Mesodermal cell (in vitro differentiated cells): ENCODE measurements around the gene OR2V2. TPM values are rescaled to one million over a fixed set of nuclear protein-coding genes. Genes with fewer than 3 reads are reported as not detected.
"Not testable (repeated sequence)": the region's sequence is repeated elsewhere in the genome, so short reads cannot be mapped to it uniquely, and the experiment has no call there.

Experiments
- H3K27ac ChIP-seq: 2 replicates; pipeline ENCODE4 v1.7.0; 2013; ENCODE audit warnings: mild to moderate bottlenecking, low read depth, low read length, moderate library complexity; ENCODE audit not compliant: severe bottlenecking
- H3K36me3 ChIP-seq: 2 replicates; pipeline ENCODE4 v1.7.1; 2013; ENCODE audit warnings: mild to moderate bottlenecking, low read length, moderate library complexity; ENCODE audit not compliant: control insufficient read depth, insufficient read depth
- H3K4me1 ChIP-seq: one replicate; pipeline ENCODE4 v1.7.1; 2013; ENCODE audit warnings: mild to moderate bottlenecking, low read length; ENCODE audit not compliant: insufficient read depth, control insufficient read depth, poor library complexity, severe bottlenecking
- H3K4me3 ChIP-seq: 2 replicates; pipeline ENCODE4 v1.7.0; 2013; ENCODE audit warnings: low read length, control low read depth, mild to moderate bottlenecking; ENCODE audit not compliant: insufficient read depth, poor library complexity, severe bottlenecking; ENCODE audit errors: extremely low read depth
- H3K9me3 ChIP-seq: 2 replicates; pipeline ENCODE4 v1.7.1; 2013; ENCODE audit warnings: mild to moderate bottlenecking, low read length, moderate library complexity; ENCODE audit not compliant: control insufficient read depth
- WGBS, 2 experiments: methylation state at CpG; one replicate each; pipeline ENCODE4 v1.1.5; 2013; ENCODE audit warnings: missing lambda C conversion rate in 2 of 2; ENCODE audit not compliant: insufficient coverage in 2 of 2; 5-methylcytosine and 5-hydroxymethylcytosine counted together
- polyA plus RNA-seq, 2 experiments: library from polyadenylated mRNA; stranded (reverse); fragments of 50-300 nt; gene quantifications; one replicate each; pipeline ENCODE4 v1.2.3, GENCODE V29; 2013

OR2V2 gene, protein sequence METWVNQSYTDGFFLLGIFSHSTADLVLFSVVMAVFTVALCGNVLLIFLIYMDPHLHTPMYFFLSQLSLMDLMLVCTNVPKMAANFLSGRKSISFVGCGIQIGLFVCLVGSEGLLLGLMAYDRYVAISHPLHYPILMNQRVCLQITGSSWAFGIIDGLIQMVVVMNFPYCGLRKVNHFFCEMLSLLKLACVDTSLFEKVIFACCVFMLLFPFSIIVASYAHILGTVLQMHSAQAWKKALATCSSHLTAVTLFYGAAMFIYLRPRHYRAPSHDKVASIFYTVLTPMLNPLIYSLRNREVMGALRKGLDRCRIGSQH
- polyA plus RNA-seq (2013, experiment 1 of 2): not detected
- not detected for polyA plus RNA-seq (2013, experiment 2 of 2)

DNA sequence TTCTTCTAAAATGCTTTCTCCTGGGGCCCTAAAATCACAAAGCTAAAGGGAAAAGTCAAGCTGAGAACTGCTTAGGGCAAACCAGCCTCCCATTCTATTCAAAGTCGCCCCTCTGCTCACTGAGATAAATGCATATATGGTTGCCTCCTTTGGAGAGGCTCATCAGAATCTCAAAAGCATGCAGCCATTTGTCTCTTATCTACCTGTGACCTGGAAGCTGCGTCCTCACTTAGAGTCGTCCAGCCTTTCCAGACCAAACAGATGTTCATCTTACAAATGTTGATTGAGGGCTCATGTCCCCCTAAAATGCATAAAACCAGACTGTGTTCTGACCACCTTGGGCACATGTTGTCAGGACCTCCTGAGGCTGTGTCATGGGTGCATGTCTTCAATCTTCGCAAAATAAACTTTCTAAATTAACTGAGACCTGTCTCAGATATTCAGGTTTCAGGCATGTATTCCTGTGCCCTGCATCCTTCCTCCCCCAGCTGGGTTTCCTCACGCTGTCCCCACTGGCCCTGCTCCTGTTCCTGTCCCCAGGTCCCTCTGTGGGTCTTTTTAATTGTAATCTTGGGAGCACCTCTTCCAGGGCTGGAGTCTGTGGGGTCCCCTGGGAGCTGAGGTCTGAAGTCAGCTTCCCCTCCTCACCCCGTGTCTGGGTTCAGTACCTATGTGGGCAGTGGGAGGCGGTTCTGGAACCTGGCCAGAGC, at the start of gene OR2V2:
TSS of gene OR2V2 (plus strand) at position 660 of the 710 bp plus-strand sequence. CDS start 7,357 bp downstream, outside the sequence.
- H3K4me1 ChIP-seq, H3K9me3 ChIP-seq, H3K27ac ChIP-seq, H3K36me3 ChIP-seq, H3K4me3 ChIP-seq: not testable (repeated sequence)
- WGBS, 2 experiments: 34 to 44% methylated on average over 3 to 4 of the region's 7 CpGs

DNA sequence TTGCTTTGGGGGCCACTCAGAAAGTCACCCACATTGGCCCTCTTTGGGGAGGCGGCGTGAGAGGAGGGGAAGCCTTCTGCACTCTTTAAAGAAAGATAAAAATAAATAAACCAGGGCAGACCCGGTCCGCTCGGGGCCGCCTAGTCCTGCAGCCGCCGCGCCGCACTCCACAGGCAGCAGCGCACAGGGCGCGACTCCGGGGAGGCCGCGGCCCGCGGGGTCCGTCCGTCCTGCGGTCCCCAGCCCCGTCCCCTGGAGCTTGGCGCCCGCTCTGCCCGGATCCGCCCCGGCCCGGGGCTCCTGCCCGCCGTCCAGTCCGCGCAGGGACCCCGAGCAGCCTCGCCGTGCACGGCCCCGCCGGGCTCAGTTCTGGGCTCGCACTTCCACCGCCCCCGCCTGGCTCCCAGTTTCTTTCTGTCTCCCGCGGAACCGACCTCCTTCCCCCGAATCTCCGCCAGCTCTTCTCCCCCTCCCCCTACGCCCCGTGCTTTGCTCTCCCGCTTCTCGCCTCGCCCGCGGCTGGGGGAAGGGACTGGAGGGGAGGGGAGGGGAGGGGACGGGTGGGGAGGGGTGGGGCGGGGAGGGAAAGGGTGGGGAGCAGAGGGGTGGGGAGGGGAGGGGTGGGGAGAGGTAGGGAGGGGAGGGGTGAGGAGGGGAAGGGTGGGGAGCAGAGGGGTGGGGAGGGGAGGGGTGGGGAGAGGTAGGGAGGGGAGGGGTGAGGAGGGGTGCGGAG, 49.5 kb upstream of the OR2V2 start:
- H3K27ac ChIP-seq, H3K36me3 ChIP-seq: not testable (repeated sequence)

DNA sequence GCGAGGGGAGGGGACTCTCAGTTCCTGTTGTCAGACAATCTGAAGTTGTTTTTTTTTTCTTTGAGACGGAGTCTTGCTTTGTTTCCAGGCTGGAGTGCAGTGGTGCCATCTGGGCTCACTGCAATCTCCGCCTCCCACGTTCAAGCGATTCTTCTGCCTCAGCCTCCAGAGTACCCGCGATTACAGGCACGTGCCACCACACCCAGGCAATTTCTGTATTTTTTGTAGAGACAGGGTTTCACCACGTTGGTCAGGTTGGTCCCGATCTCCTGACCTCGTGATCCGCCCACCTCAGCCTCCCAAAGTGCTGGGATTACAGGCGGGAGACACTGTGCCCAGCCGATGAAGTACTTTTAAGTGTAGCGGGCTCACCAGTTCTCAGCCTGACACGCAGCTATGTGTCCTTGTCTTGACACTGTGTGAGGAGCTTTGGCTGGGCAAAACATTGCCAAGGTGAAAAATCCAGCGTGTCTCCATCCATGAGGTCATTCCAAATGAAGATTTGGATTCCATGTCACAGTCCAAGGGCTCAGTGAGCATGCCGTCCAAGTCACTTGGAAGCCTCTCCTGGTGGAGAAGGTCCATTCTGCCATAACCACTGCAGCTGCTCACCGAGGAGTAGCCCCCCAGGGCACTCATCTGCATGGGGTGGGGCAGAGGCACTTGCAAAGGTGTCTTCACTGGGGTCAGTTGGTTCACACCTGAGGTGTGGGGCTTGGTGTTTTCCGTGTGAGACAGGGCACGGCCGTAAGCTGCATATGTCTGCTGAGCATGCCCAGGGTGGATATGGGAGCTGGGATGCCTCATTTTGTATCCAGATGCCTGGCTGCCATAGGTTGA, 48.4 kb upstream of the OR2V2 start:
- Histone ChIP-seq H3K4me1 (no peaks in the 10 kb centered on the region), H3K4me3 (no peak overlapping the region), H3K36me3 (no peaks in the 10 kb centered on the region), H3K9me3 (no peaks in the 10 kb centered on the region), H3K27ac (no peak overlapping the region)
- 34 to 41% methylated on average over 14 to 17 of the region's 22 CpGs for WGBS, 2 experiments

More for the DNA sequence above, 49.5 kb upstream of the OR2V2 start:
- no CpG with 5 or more reads among the region's 56 CpGs for WGBS, 2 experiments
- H3K9me3 ChIP-seq, H3K4me1 ChIP-seq, H3K4me3 ChIP-seq: not testable (repeated sequence)

DNA sequence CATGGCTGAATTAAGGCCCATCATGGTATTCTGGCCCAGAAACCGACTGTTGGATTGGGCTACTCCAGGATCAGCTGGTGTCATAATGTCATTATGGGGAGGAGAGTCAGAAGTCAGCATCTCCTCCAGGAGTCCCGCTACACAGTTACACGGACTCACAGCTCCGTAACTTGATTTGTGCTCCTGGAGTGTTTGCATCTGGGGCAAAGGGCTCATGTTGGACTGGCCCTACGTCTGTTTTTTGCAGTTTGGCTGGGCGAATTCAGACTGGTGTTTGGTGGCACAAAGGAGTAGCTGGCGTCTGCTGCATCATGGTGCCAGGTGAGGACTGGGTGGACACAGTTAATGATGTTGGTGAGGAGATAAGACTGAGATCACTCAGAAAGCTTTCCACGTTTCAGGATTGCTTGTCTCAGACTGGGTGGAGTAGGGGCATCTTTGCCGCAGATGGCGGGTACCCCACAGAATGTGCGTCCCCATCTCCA, 47.7 kb upstream of the OR2V2 start:
- WGBS, 2 experiments: 58 to 64% methylated on average over 9 to 10 of the region's 11 CpGs
- Histone ChIP-seq H3K36me3 (no peaks in the 10 kb centered on the region), H3K4me1 (no peaks in the 10 kb centered on the region), H3K9me3 (no peaks in the 10 kb centered on the region), H3K4me3 (no peak overlapping the region), H3K27ac (no peak overlapping the region)

DNA sequence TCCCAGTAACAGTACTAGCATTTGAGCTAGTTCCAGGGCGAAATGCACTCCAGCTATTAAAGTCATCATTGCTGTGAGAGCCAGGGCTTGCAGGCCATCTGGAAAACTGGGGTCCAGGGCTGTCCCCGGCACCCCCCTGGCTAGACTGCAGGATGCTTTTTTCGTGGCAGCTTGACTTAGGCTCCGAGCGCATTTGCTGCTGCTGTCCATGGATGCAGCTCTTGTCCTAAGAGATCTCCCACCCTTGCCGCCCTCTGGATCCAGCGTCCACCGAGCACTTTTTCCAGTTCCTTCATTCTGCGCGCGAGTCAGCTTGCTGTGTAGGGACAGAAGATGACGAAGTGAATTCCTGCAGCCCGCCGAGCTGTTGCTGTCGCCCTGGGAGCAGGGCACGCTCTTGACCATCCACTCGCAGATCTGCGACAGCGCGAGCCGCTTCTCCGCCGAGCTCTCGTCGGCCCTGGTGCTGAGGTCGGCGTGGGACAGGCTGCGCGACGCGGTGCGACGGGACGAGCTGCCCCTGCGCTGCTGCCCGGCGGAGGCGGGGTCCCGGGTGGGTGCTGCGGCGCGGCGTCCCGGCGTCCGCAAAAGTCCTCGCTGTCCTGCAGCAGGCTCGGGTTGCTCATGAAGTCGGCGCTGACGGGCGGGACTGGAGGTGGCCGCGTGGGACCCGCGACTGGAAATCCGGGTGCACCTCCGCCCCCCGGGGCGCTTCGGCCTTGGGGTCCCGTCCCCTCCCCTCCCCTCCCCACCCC, 47.1 kb upstream of the OR2V2 start:
- H3K27ac ChIP-seq: no peak overlapping the region
- H3K4me3 ChIP-seq: no peak overlapping the region
- no peaks in the 10 kb centered on the region for H3K36me3 ChIP-seq
- no peaks in the 10 kb centered on the region for H3K4me1 ChIP-seq
- 18 to 27% methylated on average over 46 to 49 of the region's 62 CpGs for WGBS, 2 experiments
- no peaks in the 10 kb centered on the region for H3K9me3 ChIP-seq

DNA sequence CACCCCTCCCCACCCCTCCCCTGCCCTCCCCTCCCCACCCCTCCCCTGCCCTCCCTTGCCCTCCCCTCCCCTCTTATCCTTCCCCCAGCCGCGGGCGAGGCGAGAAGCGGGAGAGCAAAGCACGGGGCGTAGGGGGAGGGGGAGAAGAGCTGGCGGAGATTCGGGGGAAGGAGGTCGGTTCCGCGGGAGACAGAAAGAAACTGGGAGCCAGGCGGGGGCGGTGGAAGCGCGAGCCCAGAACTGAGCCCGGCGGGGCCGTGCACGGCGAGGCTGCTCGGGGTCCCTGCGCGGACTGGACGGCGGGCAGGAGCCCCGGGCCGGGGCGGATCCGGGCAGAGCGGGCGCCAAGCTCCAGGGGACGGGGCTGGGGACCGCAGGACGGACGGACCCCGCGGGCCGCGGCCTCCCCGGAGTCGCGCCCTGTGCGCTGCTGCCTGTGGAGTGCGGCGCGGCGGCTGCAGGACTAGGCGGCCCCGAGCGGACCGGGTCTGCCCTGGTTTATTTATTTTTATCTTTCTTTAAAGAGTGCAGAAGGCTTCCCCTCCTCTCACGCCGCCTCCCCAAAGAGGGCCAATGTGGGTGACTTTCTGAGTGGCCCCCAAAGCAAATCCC, 46.2 kb upstream of the OR2V2 start:
- H3K36me3 ChIP-seq, H3K4me3 ChIP-seq, H3K9me3 ChIP-seq, H3K27ac ChIP-seq, H3K4me1 ChIP-seq: not testable (repeated sequence)
- WGBS, 2 experiments: no CpG with 5 or more reads among the region's 54 CpGs

DNA sequence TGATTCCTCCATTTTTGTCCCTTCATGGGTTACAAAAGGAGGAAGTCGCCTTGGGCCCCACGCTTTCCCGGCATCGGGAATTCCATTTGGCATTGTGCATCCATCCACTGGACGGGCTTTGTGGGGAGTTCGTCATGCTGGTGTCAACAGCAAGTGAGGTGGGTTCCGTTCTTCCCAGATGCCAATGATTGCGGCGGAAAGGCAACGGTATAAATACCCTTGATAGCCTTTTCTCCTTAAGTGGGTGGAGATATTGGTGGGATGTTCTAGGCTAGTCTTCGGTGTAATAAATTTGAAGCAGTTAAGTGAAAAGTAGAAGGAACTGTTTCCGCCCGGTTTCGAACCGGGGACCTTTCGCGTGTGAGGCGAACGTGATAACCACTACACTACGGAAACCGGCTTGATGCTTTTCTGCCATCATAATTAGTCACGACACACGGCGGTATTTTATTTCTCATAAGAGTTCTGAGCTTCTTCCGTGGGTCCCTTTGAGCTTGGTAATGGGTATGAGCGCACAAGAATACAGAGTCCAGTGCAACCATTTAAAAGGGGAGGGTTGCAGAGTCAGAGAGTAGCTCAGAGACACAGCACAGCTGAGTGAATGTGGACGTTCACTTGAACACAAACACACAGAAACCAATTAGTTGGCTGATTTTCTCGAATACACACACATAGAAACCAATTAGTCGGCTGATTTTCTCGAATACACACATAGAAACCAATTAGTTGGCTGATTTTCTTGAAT, 45.3 kb upstream of the OR2V2 start:
- H3K36me3 ChIP-seq: not testable (repeated sequence)
- WGBS, 2 experiments: no CpG with 5 or more reads among the region's 30 CpGs

DNA sequence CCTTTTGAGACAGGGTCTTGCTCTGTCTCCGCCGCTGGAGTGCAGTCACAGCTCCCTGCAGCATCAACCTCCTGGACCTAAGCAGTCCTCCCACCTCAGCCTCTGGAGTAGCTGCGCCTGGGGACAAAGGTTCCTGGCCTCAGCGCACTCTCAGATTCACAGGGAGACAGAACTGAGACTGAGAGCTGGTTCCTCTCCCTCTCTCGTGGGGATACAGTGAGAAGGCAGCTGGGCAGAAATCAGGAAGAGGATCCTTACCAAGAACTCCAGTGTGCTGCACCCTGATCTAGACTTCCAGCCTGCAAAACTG, 43.2 kb upstream of the OR2V2 start:
- H3K9me3 ChIP-seq, H3K4me1 ChIP-seq, H3K36me3 ChIP-seq, H3K4me3 ChIP-seq, H3K27ac ChIP-seq: not testable (repeated sequence)
- WGBS, 2 experiments: 10 to 20% methylated on average over 3 to 4 of the region's 5 CpGs

More for the DNA sequence above, 45.3 kb upstream of the OR2V2 start:
- not testable (repeated sequence) for H3K4me1 ChIP-seq, H3K9me3 ChIP-seq, H3K4me3 ChIP-seq, H3K27ac ChIP-seq

DNA sequence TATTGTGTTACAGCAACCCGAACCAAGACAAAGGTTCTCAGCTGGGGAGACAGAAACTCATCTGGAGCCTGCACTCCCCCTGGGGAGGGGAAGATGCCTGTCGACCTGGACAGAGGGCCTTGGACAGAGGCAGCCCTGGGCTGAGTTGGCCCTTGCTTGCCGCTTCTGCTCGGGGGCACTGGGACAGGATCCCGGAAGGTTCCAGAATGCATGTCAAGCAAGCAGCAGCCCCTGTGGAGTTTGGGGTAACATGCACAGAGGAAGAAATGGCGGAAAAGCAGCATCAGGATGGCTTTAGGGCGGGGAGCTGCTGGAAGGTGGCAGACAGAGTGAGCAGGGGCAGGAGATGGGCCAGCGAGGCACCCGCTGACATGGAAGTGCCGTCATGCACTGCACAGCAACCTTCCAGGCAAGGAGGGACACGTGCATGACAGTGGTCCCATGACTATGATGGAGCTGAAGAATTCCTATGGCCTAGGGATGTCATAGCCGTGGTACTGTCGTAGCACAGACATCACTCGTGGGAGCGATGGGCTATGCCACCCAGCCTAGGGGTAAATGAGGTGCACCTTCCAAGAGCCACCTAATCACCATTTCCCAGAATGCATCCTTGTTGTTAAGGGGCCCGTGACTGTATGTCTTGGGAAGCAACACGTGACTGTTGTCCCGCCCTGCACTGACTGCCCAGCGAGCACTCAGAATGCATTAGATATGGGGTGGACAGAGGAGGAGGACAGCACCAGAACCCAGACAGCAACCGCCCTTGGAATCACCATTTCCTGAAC, 42.6 kb upstream of the OR2V2 start:
- H3K4me1 ChIP-seq, H3K4me3 ChIP-seq, H3K27ac ChIP-seq, H3K9me3 ChIP-seq, H3K36me3 ChIP-seq: not testable (repeated sequence)
- WGBS, 2 experiments: 46 to 47% methylated on average over 4 to 6 of the region's 20 CpGs
